Measurements from ENCODE around the gene GABPA.

Gene GABPA

GRCh38 chr21:25756190-25756932 is 21.6 kb downstream of the GABPA start:
- peaks cover 71% of the 10 kb centered on the region for H3K36me3 ChIP-seq (ENCODE audit: insufficient read depth, low read length)
- H4K20me1 ChIP-seq (ENCODE audit: insufficient read depth, low read length): no peaks in the 10 kb centered on the region
- no peak for TF ChIP-seq EZH2 (IDR thresholded peaks at IDR 0.05; ENCODE audit: borderline replicate concordance, low read depth, low read length, severe bottlenecking)
- no peak for TF ChIP-seq CTCF (IDR thresholded peaks at IDR 0.05; ENCODE audit: borderline replicate concordance, extremely low read depth, low read length, poor library complexity, severe bottlenecking)
- H3K79me2 ChIP-seq (ENCODE audit: insufficient read depth, low read length): no peaks in the 10 kb centered on the region
- no peaks in the 10 kb centered on the region for H3K27me3 ChIP-seq (ENCODE audit: insufficient read depth, low read length, poor library complexity)
- H3K4me1 ChIP-seq (ENCODE audit: insufficient read depth, low read length): no peaks in the 10 kb centered on the region
- ATAC-seq (ENCODE audit: insufficient read depth, low read depth) (no peak), DNase-seq (no peak)
- H3K27ac ChIP-seq (ENCODE audit: low read length): no peak overlapping the region
- no peak overlapping the region for H3K4me3 ChIP-seq (ENCODE audit: low read depth in 1 of 2, low read length in 2 of 2)
- H3K9me3 ChIP-seq (ENCODE audit: insufficient read depth, low read length, severe bottlenecking): no peaks in the 10 kb centered on the region
- no peak overlapping the region for H3K4me2 ChIP-seq (ENCODE audit: insufficient read depth, low read length)
- no peak overlapping the region for H3K9ac ChIP-seq (ENCODE audit: low read depth, low read length)
- H2AFZ ChIP-seq (ENCODE audit: low read depth, low read length): no peak overlapping the region

GRCh38 chr21:25757531-25757930 is 22.8 kb downstream of the GABPA start:
- no peaks in the 10 kb centered on the region for H3K9me3 ChIP-seq (ENCODE audit: insufficient read depth, low read length, severe bottlenecking)
- ATAC-seq (ENCODE audit: insufficient read depth, low read depth) (no peak), DNase-seq (no peak)
- peaks cover 66% of the 10 kb centered on the region for H3K36me3 ChIP-seq (ENCODE audit: insufficient read depth, low read length)
- no peak overlapping the region for H3K4me2 ChIP-seq (ENCODE audit: insufficient read depth, low read length)
- H3K27me3 ChIP-seq (ENCODE audit: insufficient read depth, low read length, poor library complexity): no peaks in the 10 kb centered on the region
- no peaks in the 10 kb centered on the region for H3K4me1 ChIP-seq (ENCODE audit: insufficient read depth, low read length)
- H4K20me1 ChIP-seq (ENCODE audit: insufficient read depth, low read length): no peaks in the 10 kb centered on the region
- no peaks in the 10 kb centered on the region for H3K79me2 ChIP-seq (ENCODE audit: insufficient read depth, low read length)
- no peak overlapping the region for H3K9ac ChIP-seq (ENCODE audit: low read depth, low read length)
- H3K27ac ChIP-seq (ENCODE audit: low read length): no peak overlapping the region
- TF ChIP-seq CTCF (IDR thresholded peaks at IDR 0.05; ENCODE audit: borderline replicate concordance, extremely low read depth, low read length, poor library complexity, severe bottlenecking) (no peak), EZH2 (IDR thresholded peaks at IDR 0.05; ENCODE audit: borderline replicate concordance, low read depth, low read length, severe bottlenecking) (no peak)
- H2AFZ ChIP-seq (ENCODE audit: low read depth, low read length): no peak overlapping the region
- H3K4me3 ChIP-seq (ENCODE audit: low read depth in 1 of 2, low read length in 2 of 2): no peak overlapping the region

GRCh38 chr21:25759573-25759972 is 24.8 kb downstream of the GABPA start:
- Histone ChIP-seq H2AFZ (ENCODE audit: low read depth, low read length) (no peak overlapping the region), H3K27me3 (ENCODE audit: insufficient read depth, low read length, poor library complexity) (no peaks in the 10 kb centered on the region), H3K36me3 (ENCODE audit: insufficient read depth, low read length) (peaks cover 72% of the 10 kb centered on the region)

More at GRCh38 chr21:25759573-25759972, 24.8 kb downstream of the GABPA start:
- no peak for TF ChIP-seq CTCF (IDR thresholded peaks at IDR 0.05; ENCODE audit: borderline replicate concordance, extremely low read depth, low read length, poor library complexity, severe bottlenecking)
- no peak for TF ChIP-seq EZH2 (IDR thresholded peaks at IDR 0.05; ENCODE audit: borderline replicate concordance, low read depth, low read length, severe bottlenecking)
- Histone ChIP-seq H3K9ac (ENCODE audit: low read depth, low read length) (no peak overlapping the region), H3K4me2 (ENCODE audit: insufficient read depth, low read length) (no peak overlapping the region), H3K27ac (ENCODE audit: low read length) (no peak overlapping the region), H3K4me3 (ENCODE audit: low read depth in 1 of 2, low read length in 2 of 2) (no peak overlapping the region), H4K20me1 (ENCODE audit: insufficient read depth, low read length) (no peaks in the 10 kb centered on the region), H3K4me1 (ENCODE audit: insufficient read depth, low read length) (no peaks in the 10 kb centered on the region), H3K9me3 (ENCODE audit: insufficient read depth, low read length, severe bottlenecking) (no peaks in the 10 kb centered on the region), H3K79me2 (ENCODE audit: insufficient read depth, low read length) (no peaks in the 10 kb centered on the region)
- ATAC-seq (ENCODE audit: insufficient read depth, low read depth) (no peak), DNase-seq (no peak)

Measured in DND-41 (cell line).